Neural cell (in vitro differentiated cells): ENCODE results near the gene SUMO2. TPM values are rescaled to one million over a fixed set of nuclear protein-coding genes. Genes with fewer than 3 reads are reported as not detected.

ENCODE experiments used
- H2AFZ ChIP-seq: fragments of 200-600, 300-800 bp; sonication (generic), shearing (Covaris generic); 2 replicates; pipeline ENCODE4 v1.6.0; 2014; ENCODE audit warnings: low read depth, mild to moderate bottlenecking, antibody characterized with exemption, low read length, moderate library complexity
- H3F3A ChIP-seq: fragments of 200-600 bp; shearing (Covaris generic); 2 replicates; pipeline ENCODE4 v1.6.1; 2016; ENCODE audit warnings: mild to moderate bottlenecking, moderate library complexity, mixed read lengths, antibody characterized with exemption, low read length; ENCODE audit not compliant: insufficient read depth, poor library complexity, severe bottlenecking
- H3K27ac ChIP-seq: fragments of 200-600, 300-800 bp; sonication (generic), shearing (Covaris generic); 2 replicates; pipeline ENCODE4 v1.5.1; 2014; ENCODE audit warnings: mild to moderate bottlenecking, low read length, moderate library complexity
- H3K27me3 ChIP-seq: fragments of 300-800, 200-600 bp; sonication (generic), shearing (Covaris generic); 2 replicates; pipeline ENCODE4 v1.6.0; 2014; ENCODE audit warnings: mild to moderate bottlenecking, low read depth, low read length, moderate library complexity; ENCODE audit not compliant: insufficient read depth
- H3K36me3 ChIP-seq: fragments of 300-800, 200-600 bp; sonication (generic), shearing (Covaris generic); 2 replicates; pipeline ENCODE4 v1.5.1; 2014; ENCODE audit warnings: mild to moderate bottlenecking, antibody characterized with exemption, low read length, moderate library complexity; ENCODE audit not compliant: insufficient read depth
- H3K4me2 ChIP-seq: fragments of 300-800, 200-600 bp; sonication (generic), shearing (Covaris generic); 2 replicates; pipeline ENCODE4 v1.6.0; 2014; ENCODE audit warnings: mild to moderate bottlenecking, low read length
- H3K4me3 ChIP-seq: fragments of 300-800, 200-600 bp; sonication (generic), shearing (Covaris generic); 2 replicates; pipeline ENCODE4 v1.5.1; 2014; ENCODE audit warnings: mild to moderate bottlenecking, low read length, moderate library complexity
- H3K79me2 ChIP-seq: fragments of 200-600 bp; shearing (Covaris generic); replicated peaks from 2 replicates; pipeline ENCODE4 v1.6.0; 2014; ENCODE audit warnings: mild to moderate bottlenecking, low read length, moderate library complexity; ENCODE audit not compliant: insufficient read depth
- H3K9ac ChIP-seq: fragments of 300-800, 200-600 bp; sonication (generic), shearing (Covaris generic); 2 replicates; pipeline ENCODE4 v1.6.1; 2016; ENCODE audit warnings: mild to moderate bottlenecking, low read length, mixed read lengths
- H3K9me2 ChIP-seq: fragments of 200-600 bp; shearing (Covaris generic); 2 replicates; pipeline ENCODE4 v1.6.1; 2016; ENCODE audit warnings: mild to moderate bottlenecking, low read length, mixed read lengths; ENCODE audit not compliant: insufficient read depth
- H3K9me3 ChIP-seq: fragments of 200-600, 300-800 bp; sonication (generic), shearing (Covaris generic); 2 replicates; pipeline ENCODE4 v1.6.1; 2016; ENCODE audit warnings: mild to moderate bottlenecking, mixed run types, low read length, moderate library complexity, mixed read lengths
- H4K20me1 ChIP-seq: fragments of 200-600 bp; shearing (Covaris generic); 2 replicates; pipeline ENCODE4 v1.6.1; 2016; ENCODE audit warnings: mild to moderate bottlenecking, mixed run types; ENCODE audit not compliant: insufficient read depth
- EP300 ChIP-seq: fragments of 450-650 bp; conservative IDR thresholded peaks from 2 replicates; pipeline ENCODE4 v1.6.1; 2014; ENCODE audit warnings: antibody characterized with exemption, mild to moderate bottlenecking, moderate library complexity; ENCODE audit not compliant: poor library complexity, severe bottlenecking
- EZH2 ChIP-seq: fragments of 200-600, 300-800 bp; shearing (Covaris generic), sonication (generic); IDR thresholded peaks from 2 replicates; pipeline ENCODE4 v1.6.1; 2014; ENCODE audit warnings: antibody characterized with exemption, low read length, borderline replicate concordance, mild to moderate bottlenecking; ENCODE audit not compliant: insufficient read depth, poor library complexity, severe bottlenecking
- MXI1 ChIP-seq: fragments of 450-650 bp; conservative IDR thresholded peaks from 2 replicates; pipeline ENCODE4 v1.6.1; 2014; ENCODE audit warnings: antibody characterized with exemption, mild to moderate bottlenecking; ENCODE audit not compliant: poor library complexity, severe bottlenecking
- POLR2AphosphoS5 ChIP-seq: IDR thresholded peaks from 2 replicates; pipeline ENCODE4 v1.6.1; 2012
- RAD21 ChIP-seq: fragments of 450-650 bp; conservative IDR thresholded peaks from 2 replicates; pipeline ENCODE4 v1.6.1; 2014; ENCODE audit warnings: antibody characterized with exemption, mild to moderate bottlenecking, moderate library complexity
- SMC3 ChIP-seq: fragments of 450-650 bp; conservative IDR thresholded peaks from 2 replicates; pipeline ENCODE4 v1.6.1; 2014; ENCODE audit warnings: antibody characterized with exemption, mild to moderate bottlenecking, moderate library complexity; ENCODE audit not compliant: poor library complexity
- TAF1 ChIP-seq: IDR thresholded peaks from 2 replicates; pipeline ENCODE4 v1.6.1; 2012; ENCODE audit warnings: low read depth
- polyA plus RNA-seq: library from polyadenylated mRNA; depleted of rRNA; stranded (reverse); fragments of >200 nt; gene quantifications from 2 replicates; pipeline ENCODE4 v1.2.3, GENCODE V29; 2014
- TF ChIP-seq, protein P1 (sequence below): fragments of 450-650 bp; IDR thresholded peaks from 2 replicates; pipeline ENCODE4 v1.5.1; 2014; ENCODE audit warnings: antibody characterized with exemption, mild to moderate bottlenecking, moderate library complexity; ENCODE audit not compliant: poor library complexity, severe bottlenecking
- TF ChIP-seq, protein P2 (sequence below): IDR thresholded peaks from 2 replicates; pipeline ENCODE4 v1.6.1; 2012; ENCODE audit warnings: borderline replicate concordance

The SUMO2 gene
- polyA plus RNA-seq, 1 donor from 2014 or later = 283 TPM

DNA sequence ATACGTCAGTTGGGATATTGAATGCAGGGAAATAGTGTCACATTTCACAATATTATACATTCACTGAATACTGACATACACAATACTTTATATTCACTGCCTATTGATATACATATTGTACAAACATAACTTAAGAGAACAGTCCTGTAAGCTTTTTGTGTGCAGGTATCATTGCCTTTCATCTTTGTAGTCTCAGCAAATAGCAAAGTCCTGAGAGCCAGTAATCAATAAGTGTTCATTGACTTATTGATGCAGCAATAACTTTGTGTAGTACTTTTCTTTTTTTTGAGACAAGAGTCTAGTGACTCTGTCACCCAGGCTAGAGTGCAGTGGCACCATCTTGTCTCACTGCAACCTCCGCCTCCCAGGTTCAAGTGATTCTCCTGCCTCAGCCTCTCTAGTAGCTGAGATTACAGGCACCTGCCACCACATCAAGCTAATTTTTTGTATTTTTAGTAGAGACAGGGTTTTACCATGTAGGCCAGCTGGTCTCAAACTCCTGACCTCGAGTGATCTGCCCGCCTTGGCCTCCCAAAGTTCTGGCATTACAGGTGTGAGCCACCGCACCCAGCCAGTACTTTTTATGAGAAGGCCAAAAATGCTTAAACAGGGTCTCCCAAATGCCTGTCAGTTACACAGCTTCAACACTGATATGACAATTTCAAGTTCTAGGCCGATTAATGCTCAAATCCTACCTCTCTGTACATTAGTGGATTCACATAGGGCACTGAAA is 17.3 kb upstream of the SUMO2 start:
- no peaks in the 10 kb centered on the region for H3K36me3 ChIP-seq
- H3K27ac ChIP-seq = no peak overlapping the region
- no peaks in the 10 kb centered on the region for H4K20me1 ChIP-seq
- H3K9ac ChIP-seq = no peak overlapping the region
- no peak overlapping the region for H3K4me3 ChIP-seq
- no peaks in the 10 kb centered on the region for H3K79me2 ChIP-seq
- no peaks in the 10 kb centered on the region for H3K9me2 ChIP-seq
- TF ChIP-seq TAF1 = no peak
- TF ChIP-seq, protein P1, sequence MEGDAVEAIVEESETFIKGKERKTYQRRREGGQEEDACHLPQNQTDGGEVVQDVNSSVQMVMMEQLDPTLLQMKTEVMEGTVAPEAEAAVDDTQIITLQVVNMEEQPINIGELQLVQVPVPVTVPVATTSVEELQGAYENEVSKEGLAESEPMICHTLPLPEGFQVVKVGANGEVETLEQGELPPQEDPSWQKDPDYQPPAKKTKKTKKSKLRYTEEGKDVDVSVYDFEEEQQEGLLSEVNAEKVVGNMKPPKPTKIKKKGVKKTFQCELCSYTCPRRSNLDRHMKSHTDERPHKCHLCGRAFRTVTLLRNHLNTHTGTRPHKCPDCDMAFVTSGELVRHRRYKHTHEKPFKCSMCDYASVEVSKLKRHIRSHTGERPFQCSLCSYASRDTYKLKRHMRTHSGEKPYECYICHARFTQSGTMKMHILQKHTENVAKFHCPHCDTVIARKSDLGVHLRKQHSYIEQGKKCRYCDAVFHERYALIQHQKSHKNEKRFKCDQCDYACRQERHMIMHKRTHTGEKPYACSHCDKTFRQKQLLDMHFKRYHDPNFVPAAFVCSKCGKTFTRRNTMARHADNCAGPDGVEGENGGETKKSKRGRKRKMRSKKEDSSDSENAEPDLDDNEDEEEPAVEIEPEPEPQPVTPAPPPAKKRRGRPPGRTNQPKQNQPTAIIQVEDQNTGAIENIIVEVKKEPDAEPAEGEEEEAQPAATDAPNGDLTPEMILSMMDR = no peak
- no peak for TF ChIP-seq EP300
- TF ChIP-seq, protein P2, sequence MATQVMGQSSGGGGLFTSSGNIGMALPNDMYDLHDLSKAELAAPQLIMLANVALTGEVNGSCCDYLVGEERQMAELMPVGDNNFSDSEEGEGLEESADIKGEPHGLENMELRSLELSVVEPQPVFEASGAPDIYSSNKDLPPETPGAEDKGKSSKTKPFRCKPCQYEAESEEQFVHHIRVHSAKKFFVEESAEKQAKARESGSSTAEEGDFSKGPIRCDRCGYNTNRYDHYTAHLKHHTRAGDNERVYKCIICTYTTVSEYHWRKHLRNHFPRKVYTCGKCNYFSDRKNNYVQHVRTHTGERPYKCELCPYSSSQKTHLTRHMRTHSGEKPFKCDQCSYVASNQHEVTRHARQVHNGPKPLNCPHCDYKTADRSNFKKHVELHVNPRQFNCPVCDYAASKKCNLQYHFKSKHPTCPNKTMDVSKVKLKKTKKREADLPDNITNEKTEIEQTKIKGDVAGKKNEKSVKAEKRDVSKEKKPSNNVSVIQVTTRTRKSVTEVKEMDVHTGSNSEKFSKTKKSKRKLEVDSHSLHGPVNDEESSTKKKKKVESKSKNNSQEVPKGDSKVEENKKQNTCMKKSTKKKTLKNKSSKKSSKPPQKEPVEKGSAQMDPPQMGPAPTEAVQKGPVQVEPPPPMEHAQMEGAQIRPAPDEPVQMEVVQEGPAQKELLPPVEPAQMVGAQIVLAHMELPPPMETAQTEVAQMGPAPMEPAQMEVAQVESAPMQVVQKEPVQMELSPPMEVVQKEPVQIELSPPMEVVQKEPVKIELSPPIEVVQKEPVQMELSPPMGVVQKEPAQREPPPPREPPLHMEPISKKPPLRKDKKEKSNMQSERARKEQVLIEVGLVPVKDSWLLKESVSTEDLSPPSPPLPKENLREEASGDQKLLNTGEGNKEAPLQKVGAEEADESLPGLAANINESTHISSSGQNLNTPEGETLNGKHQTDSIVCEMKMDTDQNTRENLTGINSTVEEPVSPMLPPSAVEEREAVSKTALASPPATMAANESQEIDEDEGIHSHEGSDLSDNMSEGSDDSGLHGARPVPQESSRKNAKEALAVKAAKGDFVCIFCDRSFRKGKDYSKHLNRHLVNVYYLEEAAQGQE = no peak
- no peak for TF ChIP-seq POLR2AphosphoS5
- TF ChIP-seq SMC3 = no peak
- TF ChIP-seq EZH2 = no peak
- TF ChIP-seq MXI1 = no peak
- TF ChIP-seq RAD21 = no peak
- no peaks in the 10 kb centered on the region for H3K9me3 ChIP-seq
- H3K4me2 ChIP-seq = no peak overlapping the region
- H3F3A ChIP-seq = no peaks in the 10 kb centered on the region
- no peak overlapping the region for H2AFZ ChIP-seq
- H3K27me3 ChIP-seq = no peaks in the 10 kb centered on the region

DNA sequence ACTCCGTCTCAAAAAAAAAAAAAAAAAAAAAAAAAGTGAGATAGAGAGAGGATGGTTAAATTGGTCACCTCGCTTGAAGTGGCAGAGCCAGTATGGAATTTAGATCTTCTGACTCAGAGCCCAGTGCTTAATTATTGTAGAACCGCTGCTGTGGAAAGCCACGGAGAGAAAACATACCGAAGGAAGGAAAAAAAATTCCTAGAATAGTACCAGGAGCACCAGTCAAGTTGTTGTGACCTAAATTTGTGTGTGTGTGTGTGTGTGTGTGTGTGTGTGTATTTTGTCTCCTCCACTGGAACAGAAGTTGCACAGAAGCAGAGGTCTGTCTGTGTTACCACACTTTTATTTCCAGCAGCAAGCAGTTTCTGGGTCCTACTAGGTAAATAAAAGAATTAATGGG is 12.1 kb upstream of the SUMO2 start:
- H3F3A ChIP-seq = no peaks in the 10 kb centered on the region
- no peaks in the 10 kb centered on the region for H3K79me2 ChIP-seq
- no peak overlapping the region for H3K4me2 ChIP-seq
- H2AFZ ChIP-seq = no peak overlapping the region
- no peaks in the 10 kb centered on the region for H3K36me3 ChIP-seq
- H3K27ac ChIP-seq = no peak overlapping the region
- H3K9me3 ChIP-seq = no peaks in the 10 kb centered on the region
- H3K9me2 ChIP-seq = no peaks in the 10 kb centered on the region
- TF ChIP-seq EP300 (no peak), POLR2AphosphoS5 (no peak), RAD21 (no peak), TAF1 (no peak)
- H3K4me3 ChIP-seq = no peak overlapping the region
- no peak overlapping the region for H3K9ac ChIP-seq
- H3K27me3 ChIP-seq = no peaks in the 10 kb centered on the region
- H4K20me1 ChIP-seq = no peaks in the 10 kb centered on the region
